Renal cortex interstitium (tissue), 15 donors: ENCODE measurements around the gene SNPH. TPM values are rescaled to one million over a fixed set of nuclear protein-coding genes. Genes with fewer than 3 reads are reported as not detected.
"Not testable (repeated sequence)": the region's sequence is repeated elsewhere in the genome, so short reads cannot be mapped to it uniquely, and the experiment has no call there.

ENCODE experiments used
- DNase-seq, 11 donors: peaks; one replicate each; pipeline ENCODE4 v3.0.0-alpha.2; 2013; ENCODE audit warnings: low read depth in 9 of 11, low spot score in 4 of 11; ENCODE audit errors: extremely low read depth in 1 of 11
- long read RNA-seq, 16 experiments: transcript quantifications; one replicate each; lab custom pipeline, GENCODE V29; 2026
- polyA plus RNA-seq, 3 donors: library from polyadenylated mRNA; unstranded; fragments of 120-200 nt; gene quantifications; one replicate each; pipeline ENCODE4 v1.2.1, GENCODE V29; 2013; ENCODE audit not compliant: insufficient read length in 3 of 3

SNPH gene
- polyA plus RNA-seq, result 1 to 10 TPM; 2.1 to 3.6 (median 3.1) TPM
- long read RNA-seq, donor 1, result 0 reads
- long read RNA-seq, donor 2, full-length matches to known transcripts, result 1 of 1 reads
- long read RNA-seq, donor 2, partial matches to known transcripts, result 0 of 1 reads
- long read RNA-seq, donor 2, other reads (novel, unspliced or antisense), result 0 of 1 reads
- long read RNA-seq, donor 3, result 0 reads
- long read RNA-seq, donor 4, result 0 reads
- long read RNA-seq, donor 5, full-length matches to known transcripts, result 1 of 1 reads
- long read RNA-seq, donor 5, partial matches to known transcripts, result 0 of 1 reads
- long read RNA-seq, donor 5, other reads (novel, unspliced or antisense), result 0 of 1 reads
- long read RNA-seq, donor 6, full-length matches to known transcripts, result 1 of 1 reads
- long read RNA-seq, donor 6, partial matches to known transcripts, result 0 of 1 reads
- long read RNA-seq, donor 6, other reads (novel, unspliced or antisense), result 0 of 1 reads
- long read RNA-seq, donor 7, result 0 reads
- long read RNA-seq, donor 8, full-length matches to known transcripts, result 2 of 2 reads
- long read RNA-seq, donor 8, partial matches to known transcripts, result 0 of 2 reads
- long read RNA-seq, donor 8, other reads (novel, unspliced or antisense), result 0 of 2 reads
- long read RNA-seq, donor 9, result 0 reads
- long read RNA-seq, donor 10, full-length matches to known transcripts, result 2 of 2 reads
- long read RNA-seq, donor 10, partial matches to known transcripts, result 0 of 2 reads
- long read RNA-seq, donor 10, other reads (novel, unspliced or antisense), result 0 of 2 reads
- long read RNA-seq, donor 11, result 0 reads
- long read RNA-seq, donor 12, result 0 reads
- long read RNA-seq, donor 13, full-length matches to known transcripts, result 1 of 1 reads
- long read RNA-seq, donor 13, partial matches to known transcripts, result 0 of 1 reads
- long read RNA-seq, donor 13, other reads (novel, unspliced or antisense), result 0 of 1 reads
- long read RNA-seq, donor 14, full-length matches to known transcripts, result 1 of 1 reads
- long read RNA-seq, donor 14, partial matches to known transcripts, result 0 of 1 reads
- long read RNA-seq, donor 14, other reads (novel, unspliced or antisense), result 0 of 1 reads
- long read RNA-seq, donor 15, result 0 reads
- long read RNA-seq, donor 16, full-length matches to known transcripts, result 1 of 1 reads
- long read RNA-seq, donor 16, partial matches to known transcripts, result 0 of 1 reads
- long read RNA-seq, donor 16, other reads (novel, unspliced or antisense), result 0 of 1 reads

DNA sequence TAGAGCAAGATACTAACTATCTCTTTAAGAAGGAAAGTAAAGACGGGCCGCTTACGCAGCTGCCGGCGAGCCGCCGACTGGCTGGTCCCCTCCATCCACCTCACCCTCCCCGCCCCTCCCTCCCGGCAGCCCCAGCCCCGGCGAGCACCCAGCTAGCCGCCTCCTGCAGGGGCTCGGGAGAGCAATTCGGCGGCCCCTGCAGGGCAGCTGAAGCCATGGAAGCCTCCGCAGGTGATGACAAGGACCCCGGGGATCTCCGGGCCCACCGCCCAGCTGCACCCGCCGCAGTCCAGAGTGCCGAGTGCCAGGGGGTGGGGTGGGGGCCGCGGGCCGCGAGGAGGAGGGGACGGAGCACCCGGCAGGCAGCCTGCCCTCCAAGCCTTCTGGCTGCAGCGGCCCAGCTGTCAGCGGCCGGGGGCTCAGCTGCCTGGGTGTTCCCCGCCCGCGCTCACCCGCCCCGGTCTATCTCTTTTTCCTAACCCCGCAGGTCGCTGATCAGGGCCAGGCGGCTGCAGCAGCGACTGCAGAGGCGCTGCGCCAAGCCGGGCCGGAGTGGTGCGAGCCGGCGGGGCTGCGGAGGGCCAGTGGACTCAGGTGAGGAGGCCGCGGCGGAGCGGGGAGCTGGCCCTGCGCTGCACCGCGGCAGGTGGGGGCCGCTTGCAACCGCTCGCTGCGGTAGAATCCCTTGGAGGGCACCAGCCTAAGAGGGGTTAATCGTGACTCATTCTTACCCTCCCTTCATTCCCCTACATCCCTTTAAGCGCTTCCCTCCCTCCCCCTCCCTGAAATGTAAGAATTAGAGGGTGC, at the start of gene SNPH:
Gene SNPH (plus strand): TSS at position 128 of the 807 bp plus-strand sequence. CDS start 29,946 bp downstream, outside the sequence.
- DNase-seq, result peak in 10 of 11 donors; percentile 26 to 50 (median 41)

- DNase-seq, result not testable (repeated sequence)
Observed at GRCh38 chr20:1216527-1217427, 49.3 kb upstream of the SNPH start.

DNA sequence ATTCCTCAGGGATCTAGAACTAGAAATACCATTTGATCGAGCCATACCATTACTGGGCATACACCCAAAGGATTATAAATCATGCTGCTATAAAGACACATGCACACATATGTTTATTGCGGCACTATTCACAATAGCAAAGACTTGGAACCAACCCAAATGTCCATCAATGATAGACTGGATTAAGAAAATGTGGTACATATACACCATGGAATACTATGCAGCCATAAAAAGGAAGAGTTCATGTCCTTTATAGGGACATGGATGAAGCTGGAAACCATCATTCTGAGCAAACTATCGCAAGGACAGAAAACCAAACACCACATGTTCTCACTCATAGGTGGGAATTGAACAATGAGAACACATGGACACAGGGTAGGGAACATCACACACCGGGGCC, 43.3 kb upstream of the SNPH start:
- not testable (repeated sequence) for DNase-seq

- no peak for DNase-seq
Observed at GRCh38 chr20:1224205-1224890, 41.7 kb upstream of the SNPH start.

- no peak for DNase-seq
Observed at GRCh38 chr20:1225263-1225782, 40.8 kb upstream of the SNPH start.

DNA sequence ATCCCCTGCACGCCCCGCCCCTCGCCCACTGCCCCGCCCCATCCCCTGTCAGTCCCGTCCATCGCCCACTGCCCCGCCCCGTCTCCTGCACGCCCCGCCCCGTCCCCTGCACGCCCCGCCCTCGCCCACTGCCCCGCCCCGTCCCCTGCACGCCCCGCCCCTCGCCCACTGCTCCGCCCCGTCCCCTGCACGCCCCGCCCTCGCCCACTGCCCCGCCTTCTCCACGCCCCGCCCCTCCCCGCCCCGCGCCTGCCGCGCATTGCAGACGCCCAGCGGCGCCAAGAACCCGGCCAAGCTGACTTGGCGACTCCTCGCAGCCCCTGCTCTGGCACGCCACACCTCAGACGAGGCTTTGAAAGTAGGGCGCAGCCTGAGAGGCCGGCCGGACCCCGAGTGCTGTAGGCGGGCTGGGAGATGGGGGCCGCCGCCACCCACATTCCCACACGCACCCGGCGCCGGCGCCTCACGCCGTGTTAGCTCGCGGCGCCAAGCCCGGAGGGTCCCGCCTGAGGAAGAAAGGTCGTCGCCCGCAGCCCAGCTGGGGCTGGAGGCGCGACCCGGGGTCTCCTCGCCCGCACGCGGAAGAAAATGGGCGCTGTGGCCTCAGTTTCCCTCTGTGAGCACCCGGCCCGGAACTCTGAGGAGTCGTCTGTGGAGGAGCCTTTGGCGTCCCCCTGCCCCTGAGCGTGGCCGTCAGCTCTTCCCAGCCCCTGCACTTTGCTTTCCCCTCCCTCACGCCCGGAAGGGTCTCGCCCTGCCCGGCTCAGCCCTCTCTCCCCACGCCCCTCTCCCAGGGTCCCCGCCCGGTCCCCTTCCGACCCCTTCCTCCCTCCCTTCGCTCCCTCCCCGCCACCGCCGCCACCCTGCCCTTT, 40.1 kb upstream of the SNPH start, which contains the start of gene RAD21L1:
Gene RAD21L1 (plus strand): TSS at position 262 of the 872 bp plus-strand sequence. CDS start 2,410 bp downstream, outside the sequence.
- peak in 5 of 11 donors; percentile 12 to 57 (median 38) for DNase-seq

DNA sequence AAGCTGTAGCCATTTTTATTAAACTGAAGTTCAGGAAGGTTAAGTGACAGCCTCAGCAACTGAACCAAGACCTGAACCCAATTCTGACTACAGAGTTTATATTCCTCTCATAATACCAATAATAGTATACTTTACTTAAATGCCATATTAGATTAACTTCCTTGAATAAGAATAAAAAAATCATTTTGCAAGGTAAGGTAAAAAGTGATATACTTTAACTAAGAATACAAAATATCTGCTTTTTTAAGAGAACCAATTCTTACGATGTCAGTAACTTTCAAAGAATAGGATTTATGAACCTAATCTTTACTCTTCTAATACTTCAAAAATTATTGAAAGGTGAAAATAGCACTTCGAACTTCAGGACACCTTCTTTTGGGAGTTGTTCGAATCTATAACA, 36.6 kb upstream of the SNPH start:
- DNase-seq, result no peak

GRCh38 chr20:1232286-1233111, 33.6 kb upstream of the SNPH start:
- DNase-seq, result no peak

DNA sequence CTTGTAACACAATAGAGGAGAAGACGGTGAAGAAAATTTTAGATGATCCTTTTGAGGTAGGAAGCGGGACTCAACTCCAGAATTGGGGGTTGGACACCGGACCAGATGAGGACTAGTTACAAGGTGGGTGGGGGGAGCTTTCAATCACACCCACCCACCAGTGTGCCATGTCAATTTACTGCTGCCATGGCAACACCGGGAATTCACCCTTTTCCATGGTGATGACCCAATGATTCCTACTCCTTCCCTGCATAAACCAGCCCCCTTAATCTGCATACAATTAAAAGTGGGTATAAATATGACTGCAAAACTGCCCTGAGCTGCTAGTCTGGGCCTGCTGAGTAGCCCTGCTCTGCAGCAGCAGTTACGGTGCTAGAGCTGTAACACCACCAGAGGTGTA, 25.5 kb upstream of the SNPH start:
- DNase-seq, result no peak

- no peak for DNase-seq
Observed at GRCh38 chr20:1241456-1241855, 24.6 kb upstream of the SNPH start.

DNA sequence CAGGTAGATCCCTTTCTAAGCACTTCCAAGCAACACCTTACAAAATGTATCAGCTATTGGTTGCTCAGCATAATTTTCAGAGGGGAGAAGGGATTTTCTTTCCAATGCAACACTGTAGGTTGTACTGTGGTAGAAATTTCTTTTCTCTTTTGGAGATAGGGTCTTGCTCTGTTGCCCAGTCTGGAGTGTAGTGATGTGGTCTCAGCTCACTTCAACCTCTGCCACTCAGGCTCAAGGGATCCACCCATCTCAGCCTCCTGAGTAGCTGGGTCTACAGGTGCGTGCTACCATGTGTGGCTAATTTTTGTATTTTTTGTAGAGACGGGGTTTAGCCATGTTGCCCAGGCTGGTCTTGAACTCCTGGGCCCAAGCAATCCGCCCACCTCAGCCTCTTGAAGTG, 24.0 kb upstream of the SNPH start:
- DNase-seq, result no peak

GRCh38 chr20:1242530-1242929, 23.6 kb upstream of the SNPH start:
- DNase-seq, result no peak

DNA sequence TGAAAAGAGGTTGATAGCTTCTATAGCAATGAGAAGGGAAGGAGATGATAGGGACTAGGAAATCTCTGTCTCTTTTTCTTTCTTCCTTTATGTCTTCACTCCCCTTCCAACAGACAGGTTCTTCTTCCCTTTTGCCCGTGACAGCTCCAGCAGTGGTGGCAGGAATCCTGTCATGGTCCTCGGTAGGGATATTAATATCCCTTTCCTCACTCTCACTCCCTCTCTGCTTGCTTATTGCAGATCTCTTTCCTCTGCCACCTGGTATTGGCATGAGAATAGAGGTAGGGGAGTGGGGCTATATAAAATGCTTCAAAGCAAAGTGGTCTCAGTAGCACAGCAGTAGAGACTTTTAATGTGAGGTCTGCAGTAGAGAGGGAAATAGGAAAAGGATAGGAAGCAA, 20.5 kb upstream of the SNPH start:
- DNase-seq, result no peak

DNA sequence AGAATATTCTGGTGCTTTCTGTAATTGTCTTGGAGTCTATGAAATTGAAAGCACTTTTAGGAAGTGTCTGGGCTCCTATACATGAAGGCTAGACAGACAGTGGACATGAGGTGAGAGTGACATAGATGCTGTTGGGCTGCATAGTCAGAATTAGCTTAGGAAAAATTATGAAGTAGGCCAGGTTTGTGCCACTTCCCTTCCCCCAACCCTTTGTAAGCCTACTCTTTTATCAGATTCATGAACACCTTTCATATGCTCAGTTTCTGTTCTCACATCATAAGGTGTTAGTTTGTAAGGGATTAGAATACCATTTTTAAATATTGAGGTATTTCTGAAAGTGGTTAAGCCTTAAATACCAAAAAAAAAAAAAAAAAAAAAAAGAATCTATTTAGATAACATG, 18.4 kb upstream of the SNPH start:
- no peak for DNase-seq

DNA sequence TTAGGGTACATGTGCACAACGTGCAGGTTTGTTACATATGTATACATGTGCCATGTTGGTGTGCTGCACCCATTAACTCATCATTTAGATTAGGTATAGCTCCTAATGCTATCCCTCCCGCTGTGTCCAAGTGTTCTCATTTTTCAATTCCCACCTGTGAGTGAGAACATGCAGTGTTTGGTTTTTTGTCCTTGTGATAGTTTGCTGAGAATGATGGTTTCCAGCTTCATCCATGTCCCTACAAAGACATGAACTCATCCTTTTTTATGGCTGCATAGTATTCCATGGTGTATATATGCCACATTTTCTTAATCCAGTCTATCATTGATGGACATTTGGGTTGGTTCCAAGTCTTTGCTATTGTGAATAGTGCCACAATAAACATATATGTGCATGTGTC, 15.8 kb upstream of the SNPH start:
- DNase-seq, result not testable (repeated sequence)
